HEK293T (cell line): ENCODE measurements around the gene IL19.

ENCODE experiments used
- ARNT ChIP-seq: fragments of 450-650 bp; IDR thresholded peaks from 2 replicates; pipeline ENCODE4 v1.6.1; 2017; ENCODE audit warnings: mild to moderate bottlenecking
- FOXA1 ChIP-seq: fragments of 450-650 bp; IDR thresholded peaks from 2 replicates; pipeline ENCODE4 v1.6.1; 2016; ENCODE audit warnings: mild to moderate bottlenecking
- FOXK2 ChIP-seq: fragments of 450-650 bp; IDR thresholded peaks from 2 replicates; pipeline ENCODE4 v1.6.1; 2016; ENCODE audit warnings: mild to moderate bottlenecking
- LEF1 ChIP-seq: fragments of 450-650 bp; IDR thresholded peaks from 2 replicates; pipeline ENCODE4 v1.6.1; 2017; ENCODE audit warnings: mild to moderate bottlenecking, borderline replicate concordance
- SP1 ChIP-seq: fragments of 450-650 bp; IDR thresholded peaks from 2 replicates; pipeline ENCODE4 v1.6.1; 2017
- TF ChIP-seq, protein P1 (sequence below): fragments of 450-650 bp; IDR thresholded peaks from 2 replicates; pipeline ENCODE4 v1.6.1; 2016

DNA sequence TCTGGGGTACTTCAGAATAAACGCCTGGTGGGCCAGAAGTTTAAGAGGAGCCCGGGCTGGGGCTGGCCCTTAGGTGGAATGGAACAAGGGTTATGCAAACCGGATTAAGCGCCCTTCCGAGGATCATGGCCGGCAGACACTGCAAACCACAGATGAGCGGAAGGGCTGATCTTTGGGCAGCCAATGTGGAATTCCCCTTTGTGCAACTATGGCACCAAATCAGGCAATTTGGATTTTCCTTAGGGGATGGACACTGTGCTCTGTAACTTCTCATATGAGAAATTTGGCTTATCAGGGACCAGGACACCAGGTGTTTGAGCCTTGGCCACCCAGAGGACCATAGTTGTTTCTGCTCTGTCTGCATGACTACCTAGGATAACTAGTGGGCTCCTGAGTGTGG lies 7.5 kb downstream of the IL19 start:
- no peak for TF ChIP-seq LEF1
- TF ChIP-seq ARNT, result no peak
- TF ChIP-seq FOXA1, result no peak
- no peak for TF ChIP-seq FOXK2
- TF ChIP-seq SP1, result no peak
- TF ChIP-seq, protein P1, sequence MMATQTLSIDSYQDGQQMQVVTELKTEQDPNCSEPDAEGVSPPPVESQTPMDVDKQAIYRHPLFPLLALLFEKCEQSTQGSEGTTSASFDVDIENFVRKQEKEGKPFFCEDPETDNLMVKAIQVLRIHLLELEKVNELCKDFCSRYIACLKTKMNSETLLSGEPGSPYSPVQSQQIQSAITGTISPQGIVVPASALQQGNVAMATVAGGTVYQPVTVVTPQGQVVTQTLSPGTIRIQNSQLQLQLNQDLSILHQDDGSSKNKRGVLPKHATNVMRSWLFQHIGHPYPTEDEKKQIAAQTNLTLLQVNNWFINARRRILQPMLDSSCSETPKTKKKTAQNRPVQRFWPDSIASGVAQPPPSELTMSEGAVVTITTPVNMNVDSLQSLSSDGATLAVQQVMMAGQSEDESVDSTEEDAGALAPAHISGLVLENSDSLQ, result no peak
